Calu3 (cell line): ENCODE results near the gene BCL11A. TPM values are rescaled to one million over a fixed set of nuclear protein-coding genes. Genes with fewer than 3 reads are reported as not detected.

Source experiments
- BruUV-seq: library from RNA; stranded (reverse); fragments of 400-500 nt; replicated peaks from 2 replicates; lab custom pipeline; 2021; lab: Mats Ljungman, UMichigan
- CTCF ChIA-PET: fragments of 300-600 bp; sonication (Branson Sonifier 250); formaldehyde crosslinking; loops from one replicate; lab custom pipeline; 2022; ENCODE audit warnings: antibody characterized with exemption; lab: Charles Lee
- DNase-seq: peaks from one replicate; pipeline ENCODE4 v3.0.0; 2022
- H3K27ac Mint-ChIP-seq: one replicate; pipeline ENCODE4 v1.8.0; 2022; ENCODE audit warnings: mixed read lengths; ENCODE audit not compliant: unreplicated experiment
- H3K27me3 Mint-ChIP-seq: one replicate; pipeline ENCODE4 v1.8.0; 2022; ENCODE audit warnings: mixed read lengths; ENCODE audit not compliant: unreplicated experiment
- H3K36me3 Mint-ChIP-seq: one replicate; pipeline ENCODE4 v1.8.0; 2022; ENCODE audit warnings: mild to moderate bottlenecking, moderate library complexity, mixed read lengths; ENCODE audit not compliant: insufficient read depth, unreplicated experiment
- H3K4me1 Mint-ChIP-seq: one replicate; pipeline ENCODE4 v1.8.0; 2022; ENCODE audit warnings: mild to moderate bottlenecking, low read depth, mixed read lengths; ENCODE audit not compliant: unreplicated experiment
- H3K4me3 Mint-ChIP-seq: one replicate; pipeline ENCODE4 v1.8.0; 2022; ENCODE audit warnings: mild to moderate bottlenecking, low read depth, moderate library complexity, mixed read lengths; ENCODE audit not compliant: unreplicated experiment
- H3K9me3 Mint-ChIP-seq: one replicate; pipeline ENCODE4 v1.8.0; 2022; ENCODE audit warnings: low read depth, mixed read lengths; ENCODE audit not compliant: unreplicated experiment
- intact Hi-C: fragments of 100-400 bp; cut with micrococcal nuclease; formaldehyde crosslinking; loops from one replicate; pipeline ENCODE4 v1.10.0; 2022; ENCODE audit not compliant: unreplicated experiment
- total RNA-seq: library from RNA; stranded (reverse); gene quantifications from 2 replicates; pipeline ENCODE4 v1.2.3, GENCODE V29; 2022
- TF ChIP-seq, protein P1 (sequence below): fragments of 200-600 bp; IDR thresholded peaks from one replicate; pipeline ENCODE4 v1.8.0; 2022; ENCODE audit warnings: antibody characterized with exemption; ENCODE audit not compliant: unreplicated experiment

BCL11A gene
- total RNA-seq, 1 experiment from 2014 or later: 8.5 TPM

DNA sequence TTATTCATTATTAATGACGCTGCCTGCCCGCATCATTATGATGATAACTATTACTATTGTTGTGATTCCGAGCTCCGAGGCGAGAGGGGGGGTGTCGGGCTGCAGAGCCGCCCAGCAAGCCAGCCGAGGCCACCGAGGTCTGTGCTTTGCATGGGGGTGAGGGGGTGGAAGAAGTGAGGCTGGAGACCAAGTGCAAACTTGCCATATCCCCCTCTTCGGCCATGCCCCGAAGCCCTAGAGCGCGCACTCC, 3.6 kb downstream of the BCL11A start:
- TF ChIP-seq, protein P1, sequence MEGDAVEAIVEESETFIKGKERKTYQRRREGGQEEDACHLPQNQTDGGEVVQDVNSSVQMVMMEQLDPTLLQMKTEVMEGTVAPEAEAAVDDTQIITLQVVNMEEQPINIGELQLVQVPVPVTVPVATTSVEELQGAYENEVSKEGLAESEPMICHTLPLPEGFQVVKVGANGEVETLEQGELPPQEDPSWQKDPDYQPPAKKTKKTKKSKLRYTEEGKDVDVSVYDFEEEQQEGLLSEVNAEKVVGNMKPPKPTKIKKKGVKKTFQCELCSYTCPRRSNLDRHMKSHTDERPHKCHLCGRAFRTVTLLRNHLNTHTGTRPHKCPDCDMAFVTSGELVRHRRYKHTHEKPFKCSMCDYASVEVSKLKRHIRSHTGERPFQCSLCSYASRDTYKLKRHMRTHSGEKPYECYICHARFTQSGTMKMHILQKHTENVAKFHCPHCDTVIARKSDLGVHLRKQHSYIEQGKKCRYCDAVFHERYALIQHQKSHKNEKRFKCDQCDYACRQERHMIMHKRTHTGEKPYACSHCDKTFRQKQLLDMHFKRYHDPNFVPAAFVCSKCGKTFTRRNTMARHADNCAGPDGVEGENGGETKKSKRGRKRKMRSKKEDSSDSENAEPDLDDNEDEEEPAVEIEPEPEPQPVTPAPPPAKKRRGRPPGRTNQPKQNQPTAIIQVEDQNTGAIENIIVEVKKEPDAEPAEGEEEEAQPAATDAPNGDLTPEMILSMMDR: no peak
- peaks cover 46% of the 10 kb centered on the region for H3K36me3 Mint-ChIP-seq
- H3K4me3 Mint-ChIP-seq: peak overlapping the region; percentile 83
- CTCF ChIA-PET: interaction anchor here (0.6 to 1.6 kb wide), 17 partner anchors 10 to 1877 kb away, joined by 3 to 9 read pairs (median 4); no protein-coding TSS in a partner anchor
- H3K27me3 Mint-ChIP-seq: peaks cover 87% of the 10 kb centered on the region
- H3K27ac Mint-ChIP-seq: no peak overlapping the region
- H3K9me3 Mint-ChIP-seq: no peaks in the 10 kb centered on the region
- intact Hi-C loops: loop anchor here (2.0 to 10.0 kb wide), 5 partner anchors 53 to 1523 kb away; no protein-coding TSS in a partner anchor
- BruUV-seq: no TSS peak
- H3K4me1 Mint-ChIP-seq: peaks cover 15% of the 10 kb centered on the region
- DNase-seq: peak; percentile 38

DNA sequence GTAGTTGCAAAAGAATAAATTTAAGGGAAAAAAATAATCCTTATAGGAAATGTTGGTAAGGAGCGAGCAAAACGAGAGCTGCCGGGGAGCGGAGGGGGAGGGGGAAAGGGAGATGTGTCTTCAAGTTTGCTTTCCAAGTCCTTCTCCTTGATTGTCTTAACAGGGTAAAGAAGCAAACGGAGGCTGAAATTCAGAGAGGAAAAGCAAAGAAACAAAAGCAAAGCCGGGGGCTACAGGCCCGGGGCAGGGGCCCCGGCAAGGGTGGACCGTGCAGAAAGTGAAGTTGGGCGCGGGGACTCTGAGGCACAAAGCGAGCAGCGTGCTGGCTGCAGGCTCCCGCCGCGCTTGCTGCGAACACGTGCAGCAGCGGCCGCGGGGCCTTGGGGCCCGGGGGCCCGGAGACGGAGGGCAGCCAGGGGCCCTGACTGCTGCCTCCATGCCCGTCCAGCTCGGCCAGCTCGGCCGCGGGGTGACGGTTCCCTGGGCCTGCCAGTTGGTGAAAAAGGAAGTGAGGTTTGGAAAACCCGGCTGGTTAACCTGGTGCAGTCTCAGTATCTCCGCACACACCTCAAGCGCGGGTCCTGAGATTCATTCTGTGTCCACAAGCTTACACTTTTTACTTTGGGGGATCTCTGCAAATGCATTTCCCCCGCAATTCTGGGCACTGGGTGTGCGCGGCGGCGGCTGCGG, 4.1 kb downstream of the BCL11A start:
- Mint-ChIP-seq H3K4me3 (peak overlapping the region; percentile 83), H3K9me3 (no peaks in the 10 kb centered on the region)
- intact Hi-C loops: loop anchor here (2.0 kb wide), 1 partner anchor 1241 kb away; no protein-coding TSS in a partner anchor

DNA sequence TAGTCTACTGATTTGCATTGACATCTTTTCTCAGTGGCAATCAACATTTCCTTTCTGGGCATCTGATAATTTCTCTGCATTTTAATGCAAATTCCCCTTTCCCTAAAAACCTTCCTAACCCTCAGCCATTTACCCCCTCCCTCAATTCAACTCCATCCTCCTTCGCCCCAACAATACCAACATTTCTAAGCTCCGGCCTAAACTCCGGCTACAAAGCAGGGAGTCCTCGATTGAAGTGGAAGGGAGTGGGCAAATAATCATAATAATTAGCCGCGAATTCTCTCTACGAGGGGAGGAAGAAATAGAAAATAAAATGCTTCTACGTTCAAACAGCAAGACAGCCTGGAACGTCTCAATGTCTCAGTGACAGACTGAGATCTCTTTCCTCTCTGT, 4.6 kb downstream of the BCL11A start:
- TF ChIP-seq, protein P1: no peak
- Mint-ChIP-seq H3K27ac (no peak overlapping the region), H3K9me3 (no peaks in the 10 kb centered on the region), H3K4me1 (peaks cover 8% of the 10 kb centered on the region), H3K27me3 (peaks cover 87% of the 10 kb centered on the region), H3K36me3 (peaks cover 36% of the 10 kb centered on the region), H3K4me3 (peak overlapping the region; percentile 83)
- BruUV-seq: no TSS peak
- CTCF ChIA-PET: interaction anchor here (1.6 kb wide), 1 partner anchor 12 kb away, joined by 9 read pairs; no protein-coding TSS in a partner anchor
- intact Hi-C loops: loop anchor here (2.0 kb wide), 1 partner anchor 1240 kb away; no protein-coding TSS in a partner anchor
- DNase-seq: no peak

More for the DNA sequence above, 4.1 kb downstream of the BCL11A start:
- DNase-seq: peak; percentile 29
- Mint-ChIP-seq H3K27ac (no peak overlapping the region), H3K4me1 (peaks cover 10% of the 10 kb centered on the region), H3K27me3 (peaks cover 87% of the 10 kb centered on the region), H3K36me3 (peaks cover 42% of the 10 kb centered on the region)
- BruUV-seq: no TSS peak
- TF ChIP-seq, protein P1: no peak
- CTCF ChIA-PET: interaction anchor here (0.7 to 1.6 kb wide), 6 partner anchors 12 to 1878 kb away, joined by 6 to 9 read pairs (median 7); no protein-coding TSS in a partner anchor

DNA sequence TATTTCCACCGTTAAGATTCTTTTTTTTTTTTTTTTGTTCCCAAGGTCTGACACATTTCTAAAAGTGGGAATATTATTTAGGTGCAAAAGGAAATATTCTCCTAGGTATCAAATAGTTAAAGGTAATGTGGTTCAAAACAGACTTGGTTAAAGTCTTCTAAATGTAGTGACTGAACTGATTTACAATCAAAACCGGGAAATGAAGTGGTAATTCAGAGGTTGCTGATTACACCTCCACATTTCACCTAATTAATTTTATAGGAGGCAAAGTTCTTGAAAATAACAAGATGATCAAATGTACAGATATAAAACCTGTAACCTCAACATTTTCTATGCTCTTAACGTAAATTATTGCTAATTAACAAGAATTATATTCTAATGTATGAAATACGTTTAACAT, 5.1 kb downstream of the BCL11A start:
- no peak overlapping the region for H3K4me3 Mint-ChIP-seq
- H3K27me3 Mint-ChIP-seq: peaks cover 84% of the 10 kb centered on the region
- TF ChIP-seq, protein P1: no peak
- CTCF ChIA-PET: no interaction called here
- peaks cover 31% of the 10 kb centered on the region for H3K36me3 Mint-ChIP-seq
- intact Hi-C loops: loop anchor here (2.0 kb wide), 1 partner anchor 1240 kb away; no protein-coding TSS in a partner anchor
- no peak overlapping the region for H3K27ac Mint-ChIP-seq
- no peak for DNase-seq
- H3K9me3 Mint-ChIP-seq: no peaks in the 10 kb centered on the region
- H3K4me1 Mint-ChIP-seq: peaks cover 3% of the 10 kb centered on the region
- BruUV-seq: no TSS peak
